Renal pelvis (tissue), 4 donors: ENCODE results near the gene RXFP4. TPM values are rescaled to one million over a fixed set of nuclear protein-coding genes. Genes with fewer than 3 reads are reported as not detected.
"Not testable (repeated sequence)": the region's sequence is repeated elsewhere in the genome, so short reads cannot be mapped to it uniquely, and the experiment has no call there.

Experiments used
- DNase-seq: peaks from one replicate; pipeline ENCODE4 v3.0.0-alpha.2; 2013
- polyA plus RNA-seq, 3 donors: library from polyadenylated mRNA; unstranded; fragments of 120-200 nt; gene quantifications; one replicate each; pipeline ENCODE4 v1.2.1, GENCODE V29; 2013; ENCODE audit not compliant: insufficient read length in 3 of 3

Gene RXFP4
- polyA plus RNA-seq, 3 donors = 0.24 TPM; not detected in 2

DNA sequence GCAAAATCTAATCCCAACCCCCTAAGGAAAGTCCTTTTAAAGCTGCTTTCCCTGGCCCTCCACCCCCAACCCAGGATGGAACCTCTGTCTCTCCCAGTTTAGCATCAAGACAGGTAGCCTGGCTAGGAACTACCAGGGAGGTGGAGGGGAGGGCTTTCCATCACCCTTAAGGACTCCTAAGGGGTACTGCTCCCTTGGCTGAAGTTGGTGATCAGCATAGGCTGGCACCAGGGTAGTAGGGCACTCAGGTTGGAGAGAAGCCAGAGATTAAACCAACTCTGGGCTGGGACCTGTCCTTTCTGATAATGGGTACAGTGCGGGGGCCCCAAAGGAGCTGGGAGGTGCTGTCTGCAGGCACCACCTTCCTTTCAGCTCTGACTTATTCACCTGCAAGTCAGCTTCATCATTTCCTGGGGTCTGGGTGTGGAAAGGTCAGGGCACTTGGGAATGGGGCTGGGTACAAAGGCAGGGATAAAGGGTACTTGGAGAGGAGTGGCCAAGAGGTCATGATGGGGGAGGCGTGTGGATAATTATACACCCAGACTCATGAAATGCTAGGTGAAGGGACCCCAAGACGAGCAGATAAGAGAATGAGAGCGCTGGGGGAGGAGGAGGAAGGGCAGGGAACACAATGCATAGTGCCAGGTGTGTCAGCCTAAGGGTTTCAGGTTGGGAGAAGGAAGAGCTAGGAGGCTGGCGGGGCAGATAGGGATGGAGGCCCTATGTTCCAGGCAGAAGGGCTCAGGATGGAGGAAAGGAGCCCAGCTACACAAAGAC lies 35.7 kb downstream of the RXFP4 start:
- DNase-seq = no peak

DNA sequence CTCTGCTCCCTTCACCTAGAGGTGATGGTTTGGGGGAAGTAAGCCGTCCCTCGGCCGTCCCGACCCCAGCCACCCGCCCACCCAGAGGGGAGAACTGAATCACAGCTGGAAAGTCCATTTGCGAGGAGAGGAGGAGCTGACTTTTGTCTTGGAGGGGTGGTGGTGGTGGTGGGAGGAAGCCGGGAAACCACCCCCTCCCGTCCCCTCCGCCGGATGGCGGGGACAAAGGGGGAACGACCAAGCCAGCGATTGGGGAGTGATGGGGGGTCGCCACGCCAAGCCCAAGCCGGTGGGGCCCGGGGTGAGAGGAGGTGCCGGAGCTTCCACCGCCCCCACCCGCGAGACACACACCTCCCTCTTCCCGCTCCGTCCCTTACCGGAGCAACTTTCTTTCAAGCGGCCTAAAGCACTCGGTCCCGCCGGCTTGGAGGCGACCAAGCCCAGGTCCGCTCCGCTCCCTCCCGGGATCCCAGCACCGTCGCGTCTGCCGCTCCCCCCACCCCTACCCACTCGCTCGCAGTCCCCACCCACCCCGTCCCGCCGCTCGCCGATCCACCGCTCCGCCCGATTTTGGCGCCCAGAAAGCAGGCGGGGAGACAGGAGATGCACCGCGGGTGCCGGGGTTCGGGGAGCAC lies 36.4 kb downstream of the RXFP4 start:
- DNase-seq = no peak

DNA sequence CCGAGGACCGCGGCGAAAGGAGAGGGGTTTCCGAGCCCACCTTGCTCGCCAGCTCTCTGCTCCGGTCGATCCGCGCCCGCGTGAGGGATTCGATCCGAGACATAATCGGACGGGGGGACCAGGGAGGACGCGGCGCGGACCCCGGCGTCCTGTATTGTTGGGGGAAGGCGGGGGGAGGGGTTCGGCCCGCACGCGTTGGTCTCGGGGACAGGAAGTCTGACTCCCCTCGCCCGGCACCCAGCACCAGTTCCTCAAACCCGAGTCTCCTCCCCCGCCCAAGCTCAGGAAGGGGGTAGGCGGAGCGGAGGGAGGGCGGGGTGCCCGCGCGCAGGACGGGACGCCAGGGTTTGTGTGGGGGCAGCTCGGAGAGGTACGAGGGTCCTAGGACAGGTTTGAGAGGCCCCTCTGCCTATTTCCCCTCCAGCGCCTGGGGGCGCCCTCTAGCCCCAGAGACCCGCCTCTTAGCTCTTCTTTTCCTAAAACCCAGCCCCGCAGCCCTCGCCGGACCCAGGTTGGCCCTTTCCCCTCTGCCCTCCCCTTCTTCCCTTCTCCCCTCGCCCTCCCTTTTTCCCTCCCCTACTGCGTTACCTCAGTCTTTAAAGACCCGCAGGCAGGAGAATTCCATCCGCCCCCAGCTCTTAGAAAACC lies 37.0 kb downstream of the RXFP4 start, which contains the start of gene ARHGEF2:
Gene ARHGEF2 (minus strand): TSS at position 223 of the 648 bp plus-strand sequence. CDS start 120 bp downstream, at position 103.
- DNase-seq = no peak

DNA sequence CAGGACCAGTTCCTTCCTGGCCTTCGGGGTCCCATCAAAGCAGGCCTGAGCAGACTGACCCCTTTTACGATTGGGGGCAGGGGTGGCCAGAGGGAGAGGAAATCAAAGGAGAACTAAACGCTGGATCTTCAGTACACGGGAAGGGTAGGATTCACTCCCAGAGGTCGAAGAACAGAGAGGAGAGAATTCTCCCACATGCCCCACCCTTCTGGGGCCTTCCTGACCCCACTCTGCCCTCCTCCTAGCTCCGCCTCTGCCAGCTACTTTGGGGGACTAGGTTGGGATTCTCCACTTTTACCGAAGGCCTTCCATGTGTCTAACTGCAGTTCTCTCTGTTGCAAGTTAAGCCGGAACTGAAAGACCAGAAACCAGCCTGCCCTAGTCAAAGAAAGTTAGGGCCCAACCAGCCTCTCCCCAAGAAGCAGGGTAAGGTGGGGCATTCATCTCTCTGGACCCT lies 37.6 kb downstream of the RXFP4 start:
- no peak for DNase-seq

DNA sequence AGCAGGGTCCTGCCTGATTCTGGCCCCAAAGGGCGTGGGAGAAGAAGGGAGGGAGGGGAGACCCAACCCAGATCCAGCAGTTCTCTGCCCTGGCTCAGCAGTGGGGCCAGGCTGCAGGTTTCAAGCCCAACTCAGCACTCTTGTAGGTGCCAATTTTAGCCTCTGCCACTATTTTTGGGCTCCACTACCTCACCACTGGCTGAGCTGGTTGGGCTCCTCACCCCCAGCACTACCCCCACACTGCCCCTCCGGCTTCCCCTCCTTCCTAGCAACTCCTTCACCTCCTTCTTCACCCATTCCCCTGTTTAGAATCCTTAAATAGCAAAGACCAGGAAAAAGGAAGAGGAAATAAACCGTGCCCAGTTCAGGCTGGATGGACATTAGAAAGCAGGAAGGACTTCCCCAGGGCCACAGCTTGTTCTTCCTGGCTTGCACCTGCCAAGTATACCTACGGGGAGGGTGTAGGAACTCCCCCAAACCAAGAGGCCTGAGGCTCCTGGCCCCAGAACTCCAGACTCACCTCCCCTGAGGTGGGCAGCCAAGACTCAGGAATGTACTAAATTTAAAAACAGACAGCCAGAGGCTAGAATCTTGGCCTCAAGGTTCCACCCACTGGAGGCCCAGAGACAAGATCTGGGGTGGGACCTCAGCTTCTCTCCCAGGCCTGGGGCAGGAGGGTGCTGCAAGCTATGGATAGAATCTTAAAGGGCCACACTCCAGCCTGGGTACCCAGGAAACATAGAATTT lies 38.3 kb downstream of the RXFP4 start:
- DNase-seq = no peak

DNA sequence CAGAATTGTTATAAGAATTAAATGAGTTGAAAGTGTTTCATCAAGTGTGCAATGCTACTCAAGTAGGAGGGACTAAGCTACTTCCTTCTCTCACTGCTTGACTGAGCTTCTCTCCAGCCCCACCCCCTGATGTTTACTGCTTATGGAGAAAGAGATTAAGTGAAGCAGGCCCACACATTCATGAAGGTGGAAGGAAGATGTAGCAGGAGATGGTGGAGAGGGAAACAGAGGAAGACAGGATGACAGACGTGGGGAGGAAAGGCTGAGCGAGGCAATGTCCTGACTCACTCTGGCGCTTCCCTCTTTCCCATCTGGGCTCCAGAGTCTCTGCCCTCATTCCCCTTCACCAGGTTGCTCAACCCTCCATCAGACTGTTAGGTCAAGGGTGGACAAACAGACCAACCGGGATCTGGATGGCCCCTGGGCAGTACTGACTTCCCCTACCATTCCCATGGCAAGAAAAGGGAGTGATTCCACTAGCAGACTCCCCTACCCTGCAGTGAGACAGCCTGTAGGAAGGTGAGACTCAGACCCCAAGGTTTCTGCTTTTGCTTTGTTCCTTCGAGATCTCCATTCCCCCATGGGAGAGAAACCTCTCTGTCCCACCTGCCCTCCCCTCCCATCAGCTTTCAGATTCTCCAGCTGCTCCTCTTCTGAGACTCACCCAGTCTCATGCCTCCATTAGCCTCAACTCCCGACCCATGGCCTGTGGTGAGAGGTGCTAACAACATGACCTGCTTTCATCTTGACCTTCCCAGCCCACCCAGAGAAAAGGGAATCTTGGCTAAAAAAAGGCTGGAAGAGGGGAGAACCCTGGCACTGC lies 40.0 kb downstream of the RXFP4 start:
- no peak for DNase-seq

DNA sequence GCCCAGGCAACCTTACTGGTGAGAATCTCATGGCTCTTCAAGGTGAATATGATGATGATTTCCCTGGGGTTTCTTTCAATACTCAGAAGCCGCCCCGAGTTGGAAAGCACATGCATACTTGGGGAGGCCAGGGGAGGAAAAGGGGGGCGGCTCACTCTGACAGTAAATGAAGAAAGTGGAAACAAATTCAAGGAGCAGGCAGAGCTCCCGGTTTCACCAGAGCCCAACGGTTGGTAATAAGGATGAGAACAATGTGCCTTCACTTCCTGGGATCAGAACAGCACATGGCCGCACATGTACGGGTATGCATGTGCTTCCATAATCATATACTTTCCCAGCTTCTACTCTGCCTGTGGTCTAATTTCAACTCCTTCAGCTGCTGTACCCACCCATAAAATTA lies 40.7 kb downstream of the RXFP4 start:
- DNase-seq = no peak

DNA sequence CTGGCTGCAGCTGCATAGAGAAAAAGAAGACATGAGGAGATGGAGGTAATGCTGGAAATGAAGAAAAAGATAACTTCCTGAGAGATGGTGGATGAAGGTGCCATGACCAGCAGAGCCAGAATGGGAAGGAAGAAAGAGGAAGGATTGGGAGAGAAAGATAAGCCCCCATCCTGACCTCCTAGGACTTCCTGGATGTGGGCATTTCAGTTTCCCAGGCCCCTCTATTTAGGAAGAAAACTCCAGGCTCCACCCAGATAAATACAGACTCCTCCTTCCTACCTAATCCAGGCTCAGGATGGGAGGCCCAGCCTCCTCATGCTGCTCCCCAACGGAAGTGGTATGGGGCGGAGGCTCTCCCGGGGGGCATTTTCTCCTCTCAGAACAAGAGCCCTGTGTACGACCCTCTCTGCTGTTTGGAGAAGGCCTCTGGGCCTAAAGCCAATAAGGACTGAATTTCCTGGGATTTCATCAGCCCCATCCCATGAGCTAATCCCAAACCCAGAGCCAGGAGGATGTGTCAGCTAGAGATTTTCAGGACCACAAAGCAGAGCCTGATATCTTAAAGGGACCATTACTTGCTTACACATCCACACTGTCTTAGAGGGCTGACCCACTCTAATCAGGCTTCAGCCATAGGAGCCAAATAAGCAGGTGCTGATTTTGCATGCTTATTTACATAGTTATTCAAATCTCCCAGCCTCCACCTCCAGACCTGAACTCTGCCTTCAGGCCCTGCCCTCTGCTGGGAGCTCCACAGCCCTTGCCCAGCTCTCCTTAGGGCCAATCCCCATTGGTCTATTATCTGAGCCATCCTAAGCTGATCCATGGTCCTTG lies 42.0 kb downstream of the RXFP4 start:
- no peak for DNase-seq

DNA sequence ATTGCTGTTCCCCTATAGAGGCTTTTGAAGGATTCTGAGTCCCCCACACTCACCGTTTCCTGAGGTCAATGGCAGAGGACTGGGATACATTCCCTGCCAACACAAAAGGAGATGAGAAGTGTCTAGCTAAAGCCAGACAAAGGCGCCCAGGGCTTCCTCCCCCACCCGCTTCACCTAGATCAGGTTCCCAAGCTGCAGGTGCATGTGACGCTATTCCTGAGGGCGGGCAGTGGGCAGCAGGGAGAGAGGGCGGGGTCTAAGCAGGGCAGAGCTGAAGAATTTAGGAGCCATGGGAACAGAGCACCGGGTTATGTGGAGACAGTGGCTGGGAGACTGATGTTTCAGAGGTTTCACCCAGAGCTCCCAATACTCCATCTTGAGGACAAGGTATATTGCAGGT lies 42.9 kb downstream of the RXFP4 start:
- peak; percentile 81 for DNase-seq

DNA sequence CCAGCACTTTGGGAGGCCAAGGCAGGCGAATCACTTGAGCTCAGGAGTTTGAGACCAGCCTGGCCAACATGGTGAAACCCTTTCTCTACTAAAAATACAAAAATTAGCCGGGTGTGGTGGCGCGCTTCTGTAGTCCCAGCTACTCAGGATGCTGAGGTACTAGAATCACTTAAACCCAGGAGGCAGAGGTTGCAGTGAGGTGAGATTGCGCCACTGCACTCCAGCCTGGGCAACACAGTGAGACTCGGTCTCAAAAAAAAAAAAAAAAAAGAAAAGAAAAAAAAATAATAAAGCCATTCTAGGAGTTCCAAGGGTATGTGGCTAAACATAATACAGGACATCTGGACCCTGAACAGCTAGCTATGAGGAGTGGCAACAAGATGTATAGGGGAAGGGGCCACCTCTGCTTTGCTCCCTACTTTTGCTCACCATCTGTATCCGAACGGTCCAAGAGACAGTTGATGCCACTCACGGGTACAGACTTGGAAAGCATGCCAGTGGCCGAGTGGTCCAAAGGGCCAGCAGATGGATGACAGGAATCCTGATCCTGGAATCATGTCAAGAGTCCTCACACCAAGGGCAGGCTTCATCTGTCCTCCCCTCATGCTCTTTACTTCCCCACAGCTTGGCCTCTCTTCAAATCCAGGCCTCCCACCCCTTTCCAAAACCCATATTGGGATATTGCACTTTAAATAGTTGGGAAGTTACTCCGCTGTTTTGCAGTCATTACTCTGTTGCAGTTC lies 43.6 kb downstream of the RXFP4 start:
- DNase-seq = not testable (repeated sequence)

DNA sequence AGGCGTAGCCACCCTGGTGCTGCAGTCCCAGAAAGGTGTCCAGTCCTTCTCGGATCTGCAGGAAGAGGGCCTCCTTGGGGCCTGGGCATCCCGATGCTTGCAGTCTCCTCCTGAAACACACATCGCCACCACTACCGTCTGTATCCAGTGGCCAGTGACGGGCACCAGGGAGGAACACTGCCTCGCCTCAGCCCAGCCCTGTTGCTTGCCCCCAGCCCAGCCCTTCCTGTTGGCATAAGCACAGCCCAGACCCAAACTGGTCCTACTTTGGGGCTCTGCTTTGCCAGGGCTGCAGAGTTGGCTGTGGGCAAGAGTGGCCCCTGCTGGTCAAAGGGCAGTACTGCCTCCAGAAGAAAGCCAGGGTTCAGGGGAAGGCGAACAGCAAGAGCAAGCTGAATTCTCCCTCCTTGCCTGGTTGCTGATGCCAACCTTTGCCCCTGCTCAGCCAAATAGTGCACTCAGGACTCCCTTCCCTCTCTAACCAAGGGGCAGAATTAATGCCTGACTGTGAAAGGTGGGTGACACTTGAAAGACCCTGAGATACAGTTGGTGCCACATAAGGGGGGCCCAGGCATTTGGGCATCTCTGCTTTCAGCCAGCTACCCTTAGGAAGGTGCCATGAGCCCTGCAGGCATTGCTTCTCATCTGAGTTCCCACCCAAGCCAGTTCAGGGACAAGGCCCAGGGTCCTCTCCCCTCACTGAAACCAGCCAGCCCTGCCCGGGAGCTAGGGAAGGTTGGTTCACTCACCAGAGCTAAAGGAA lies 48.0 kb downstream of the RXFP4 start:
- no peak for DNase-seq

DNA sequence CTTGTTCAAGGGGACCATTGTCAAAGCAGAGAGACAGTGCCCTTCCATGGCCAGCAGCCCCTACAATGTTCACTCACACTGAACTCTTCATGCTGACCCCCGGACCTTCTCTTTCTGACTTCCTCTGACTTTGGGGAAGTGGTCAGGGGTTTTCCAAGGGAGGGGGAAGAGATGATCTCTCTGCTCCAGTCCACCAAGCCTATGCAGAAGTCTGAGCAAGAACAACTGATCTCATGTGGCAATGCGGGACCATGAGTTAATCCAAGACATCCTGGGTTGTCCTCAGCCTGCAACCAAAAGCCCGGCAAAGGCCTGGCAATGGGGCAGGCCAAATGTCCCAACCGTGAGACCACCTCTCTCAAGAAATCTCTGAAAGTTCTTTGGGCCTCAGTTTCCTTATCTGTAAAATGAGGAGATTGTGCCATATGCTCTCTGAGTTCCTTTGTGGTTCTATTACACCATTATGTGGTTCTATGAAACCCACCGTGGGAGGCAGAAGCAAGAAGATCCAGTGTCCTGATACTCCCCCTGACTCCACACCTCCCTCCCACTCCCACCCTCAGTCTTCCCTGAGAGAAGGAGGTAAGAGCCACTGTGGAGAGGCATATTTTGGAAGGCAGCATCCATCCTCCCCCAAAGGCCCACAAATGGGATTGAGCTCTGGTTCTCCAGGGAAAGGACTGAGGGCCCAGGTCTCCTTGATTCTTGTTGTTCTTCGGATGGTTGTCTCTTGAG lies 48.7 kb downstream of the RXFP4 start:
- DNase-seq = no peak

Other genes with a start within 250 kb of the RXFP4 start
- 10 to 100 TPM; 40.4 to 70.5 (median 60.6) TPM for gene GON4L, start 84.4 kb upstream of the RXFP4 start, polyA plus RNA-seq
- gene SYT11, start 82.1 kb upstream of the RXFP4 start, polyA plus RNA-seq = 10 to 100 TPM; 17.4 to 20.3 (median 19.2) TPM
- 10 to 100 TPM; 53.2 to 60.9 (median 54.4) TPM for gene RIT1, start 30.3 kb upstream of the RXFP4 start, polyA plus RNA-seq
- 10 to 100 TPM; 43.9 to 77.9 (median 74.4) TPM for gene KHDC4, start 7.2 kb upstream of the RXFP4 start, polyA plus RNA-seq
- gene ARHGEF2, start 36.9 kb downstream of the RXFP4 start, polyA plus RNA-seq = 10 to 100 TPM; 77.3 to 79.9 (median 77.7) TPM
- gene SSR2, start 79.3 kb downstream of the RXFP4 start, polyA plus RNA-seq = 100 to 1,000 TPM; 354 to 431 (median 363) TPM
- 10 to 100 TPM; 57.5 to 59.6 (median 58.5) TPM for gene UBQLN4, start 112.2 kb downstream of the RXFP4 start, polyA plus RNA-seq
- gene LAMTOR2, start 113.1 kb downstream of the RXFP4 start, polyA plus RNA-seq = 10 to 100 TPM; 55.9 to 67.2 (median 63.9) TPM
- 10 to 100 TPM; 54.4 to 61.6 (median 55.3) TPM for gene RAB25, start 119.5 kb downstream of the RXFP4 start, polyA plus RNA-seq
- 10 to 100 TPM; 43.2 to 53.5 (median 50.1) TPM for gene MEX3A, start 140.8 kb downstream of the RXFP4 start, polyA plus RNA-seq
- 100 to 1,000 TPM in 2 of 3 donors, 10 to 100 TPM in 1; 84.6 to 104 (median 103) TPM for gene LMNA, start 173.1 kb downstream of the RXFP4 start, polyA plus RNA-seq
- gene SEMA4A, start 211.9 kb downstream of the RXFP4 start, polyA plus RNA-seq = 10 to 100 TPM; 21.2 to 27.5 (median 21.3) TPM